Panc1 (cell line): ENCODE measurements around the gene TTC13. TPM values are rescaled to one million over a fixed set of nuclear protein-coding genes. Genes with fewer than 3 reads are reported as not detected.

Experiments
- ATAC-seq: fragments of 200-7000 bp; cut with Tn5 transposase; 2 replicates; pipeline ENCODE4 v1.9.1; 2020; ENCODE audit warnings: mild to moderate bottlenecking, moderate library complexity
- BruUV-seq: library from RNA; stranded (reverse); fragments of 400-500 nt; replicated peaks from 2 replicates; lab custom pipeline; 2021; lab: Mats Ljungman, UMichigan
- CTCF ChIA-PET: fragments of 300-600 bp; sonication (Branson Sonifier 250); formaldehyde crosslinking; loops from one replicate; lab custom pipeline; 2022; ENCODE audit warnings: antibody characterized with exemption; lab: Charles Lee
- POLR2A ChIA-PET: fragments of 300-600 bp; sonication (Branson Sonifier 250); formaldehyde crosslinking; loops from one replicate; lab custom pipeline; 2022; ENCODE audit warnings: antibody characterized with exemption; lab: Charles Lee
- DNase-seq: peaks from one replicate; pipeline ENCODE4 v3.0.0-alpha.2; 2010; ENCODE audit warnings: low read depth, low spot score
- H3K27ac ChIP-seq: 2 replicates; pipeline ENCODE4 v1.5.1; 2011; ENCODE audit warnings: mild to moderate bottlenecking, low read length, inconsistent platforms
- H3K27me3 ChIP-seq: fragments of 200-500 bp; sonication (Bioruptor generic); 2 replicates; pipeline ENCODE4 v1.6.0; 2014; ENCODE audit warnings: low read length, inconsistent platforms; ENCODE audit not compliant: control insufficient read depth, insufficient read depth
- H3K36me3 ChIP-seq: fragments of 200-500 bp; sonication (Bioruptor generic); 2 replicates; pipeline ENCODE4 v1.5.1; 2014; ENCODE audit warnings: inconsistent platforms, mild to moderate bottlenecking, low read length, moderate library complexity; ENCODE audit not compliant: control insufficient read depth, insufficient read depth
- H3K4me1 ChIP-seq: 2 replicates; pipeline ENCODE4 v1.5.1; 2011; ENCODE audit warnings: inconsistent platforms, mild to moderate bottlenecking, low read length, moderate library complexity; ENCODE audit not compliant: control insufficient read depth, insufficient read depth
- H3K4me3 ChIP-seq, 2 experiments: 2 replicates each; pipeline ENCODE4 v1.5.1; 2011 to 2012; ENCODE audit warnings: low read depth in 2 of 2, low read length in 2 of 2, mild to moderate bottlenecking in 2 of 2, inconsistent platforms in 1 of 2, moderate library complexity in 1 of 2
- H3K9me3 ChIP-seq: fragments of 200-500 bp; sonication (Bioruptor generic); 2 replicates; pipeline ENCODE4 v1.5.1; 2014; ENCODE audit warnings: low read depth, mild to moderate bottlenecking, inconsistent platforms, low read length, moderate library complexity; ENCODE audit not compliant: control insufficient read depth, insufficient read depth
- CTCF ChIP-seq: fragments of 450-650 bp; IDR thresholded peaks from 2 replicates; pipeline ENCODE4 v1.5.1; 2017; ENCODE audit warnings: mild to moderate bottlenecking
- POLR2AphosphoS5 ChIP-seq: IDR thresholded peaks from 2 replicates; pipeline ENCODE4 v1.6.1; 2012; ENCODE audit warnings: mild to moderate bottlenecking, low read depth, low read length, moderate library complexity
- REST ChIP-seq, 2 experiments: IDR thresholded peaks; 2 replicates each; pipeline ENCODE4 v1.6.1; 2011 to 2012; ENCODE audit warnings: low read depth in 2 of 2, control low read depth in 1 of 2, low read length in 1 of 2, mild to moderate bottlenecking in 1 of 2, moderate library complexity in 1 of 2; ENCODE audit not compliant: insufficient read depth in 1 of 2
- SIN3A ChIP-seq: IDR thresholded peaks from 2 replicates; pipeline ENCODE4 v1.6.1; 2012; ENCODE audit warnings: low read depth, mild to moderate bottlenecking, low read length, moderate library complexity, borderline replicate concordance; ENCODE audit not compliant: insufficient read depth
- TCF7L2 ChIP-seq: IDR thresholded peaks from 2 replicates; pipeline ENCODE4 v1.6.1; 2011; ENCODE audit warnings: mild to moderate bottlenecking, low read depth, low read length, inconsistent platforms
- in situ Hi-C: cut with HindIII; loops from 2 replicates; pipeline ENCODE4 v1.10.0; 2016; ENCODE audit warnings: low sequenced_read_pairs, low pct_unique_long_range_greater_than_20kb
- intact Hi-C: fragments of 100-400 bp; cut with micrococcal nuclease; formaldehyde crosslinking; loops from one replicate; pipeline ENCODE4 v1.10.0; 2022; ENCODE audit not compliant: unreplicated experiment
- total RNA-seq: library from RNA; stranded (reverse); gene quantifications from one replicate; pipeline ENCODE4 v1.2.1, GENCODE V29; 2021; ENCODE audit not compliant: unreplicated experiment

Gene TTC13
- total RNA-seq, 1 experiment from 2014 or later, result 19.0 TPM

GRCh38 chr1:230992100-230992774 lies 13.6 kb upstream of the TTC13 start:
- CTCF ChIA-PET, result no interaction called here

GRCh38 chr1:230987448-230987847 lies 8.8 kb upstream of the TTC13 start:
- Histone ChIP-seq H3K9me3 (no peaks in the 10 kb centered on the region), H3K36me3 (peaks cover 13% of the 10 kb centered on the region; the same call in 1 of the 2 replicates), H3K4me3 (no peak overlapping the region), H3K4me1 (no peaks in the 10 kb centered on the region), H3K27me3 (no peaks in the 10 kb centered on the region), H3K27ac (no peak overlapping the region)
- no peak for DNase-seq
- no peak for ATAC-seq
- in situ Hi-C loops, result no loop called here
- ChIA-PET CTCF (no interaction called here), POLR2A (no interaction called here)
- no TSS peak for BruUV-seq
- intact Hi-C loops, result no loop called here
- TF ChIP-seq POLR2AphosphoS5, result no peak
- TF ChIP-seq SIN3A, result no peak
- no peak for TF ChIP-seq CTCF

More at GRCh38 chr1:230992100-230992774, 13.6 kb upstream of the TTC13 start:
- no peak for TF ChIP-seq SIN3A
- no peak for TF ChIP-seq POLR2AphosphoS5
- no peak for TF ChIP-seq TCF7L2
- no peak for TF ChIP-seq CTCF
- no peak for TF ChIP-seq REST (IDR thresholded peaks at IDR 0.05; ENCODE audit: insufficient read depth in 1 of 2, low read depth in 2 of 2, low read length in 1 of 2)
- H3K27me3 ChIP-seq, result no peaks in the 10 kb centered on the region
- H3K9me3 ChIP-seq, result no peaks in the 10 kb centered on the region
- no peaks in the 10 kb centered on the region for H3K4me1 ChIP-seq
- no TSS peak for BruUV-seq
- intact Hi-C loops, result no loop called here
- DNase-seq (no peak), ATAC-seq (no peak)
- peaks cover 19% of the 10 kb centered on the region; the same call in 1 of the 2 replicates for H3K36me3 ChIP-seq
- POLR2A ChIA-PET, result no interaction called here
- in situ Hi-C loops, result no loop called here
- no peak overlapping the region for H3K4me3 ChIP-seq
- no peak overlapping the region for H3K27ac ChIP-seq
